Glutamatergic neuron (in vitro differentiated cells): ENCODE measurements around the gene N4BP3. TPM values are rescaled to one million over a fixed set of nuclear protein-coding genes. Genes with fewer than 3 reads are reported as not detected.

Experiments
- DNase-seq: peaks from one replicate; pipeline ENCODE4 v3.0.0; 2022
- H3K27ac Mint-ChIP-seq: one replicate; pipeline ENCODE4 v1.8.0; 2020; ENCODE audit warnings: mild to moderate bottlenecking, mixed read lengths, inconsistent platforms; ENCODE audit not compliant: unreplicated experiment
- H3K27me3 Mint-ChIP-seq: one replicate; pipeline ENCODE4 v1.8.0; 2020; ENCODE audit warnings: mild to moderate bottlenecking, moderate library complexity, mixed read lengths, inconsistent platforms; ENCODE audit not compliant: unreplicated experiment
- H3K36me3 Mint-ChIP-seq: one replicate; pipeline ENCODE4 v1.8.0; 2020; ENCODE audit warnings: mild to moderate bottlenecking, mixed read lengths, inconsistent platforms; ENCODE audit not compliant: unreplicated experiment
- H3K4me1 Mint-ChIP-seq: one replicate; pipeline ENCODE4 v1.8.0; 2020; ENCODE audit warnings: mild to moderate bottlenecking, low read depth, mixed read lengths, inconsistent platforms; ENCODE audit not compliant: unreplicated experiment
- H3K4me3 Mint-ChIP-seq: one replicate; pipeline ENCODE4 v1.8.0; 2020; ENCODE audit warnings: mild to moderate bottlenecking, mixed read lengths, inconsistent platforms; ENCODE audit not compliant: unreplicated experiment
- H3K9me3 Mint-ChIP-seq: one replicate; pipeline ENCODE4 v1.8.0; 2020; ENCODE audit warnings: mild to moderate bottlenecking, moderate library complexity, mixed read lengths, inconsistent platforms; ENCODE audit not compliant: unreplicated experiment
- total RNA-seq: library from RNA; stranded (reverse); fragmentation: NEBNext Ultra II Directional; extraction: Animal tissue kit (Norgen Biotek cat#: 25700); gene quantifications from one replicate; pipeline ENCODE4 v1.2.1, GENCODE V29; 2021; ENCODE audit not compliant: unreplicated experiment
- TF ChIP-seq, protein P1 (sequence below): fragments of 200-600 bp; sonication (generic); IDR thresholded peaks from one replicate; pipeline ENCODE4 v1.5.0; 2021; ENCODE audit not compliant: partially characterized antibody, unreplicated experiment

The N4BP3 gene
- total RNA-seq, 1 donor from 2014 or later, result 2.2 TPM

GRCh38 chr5:178149199-178149932 lies 36.0 kb downstream of the N4BP3 start:
- H3K4me3 Mint-ChIP-seq, result no peak overlapping the region
- TF ChIP-seq, protein P1, sequence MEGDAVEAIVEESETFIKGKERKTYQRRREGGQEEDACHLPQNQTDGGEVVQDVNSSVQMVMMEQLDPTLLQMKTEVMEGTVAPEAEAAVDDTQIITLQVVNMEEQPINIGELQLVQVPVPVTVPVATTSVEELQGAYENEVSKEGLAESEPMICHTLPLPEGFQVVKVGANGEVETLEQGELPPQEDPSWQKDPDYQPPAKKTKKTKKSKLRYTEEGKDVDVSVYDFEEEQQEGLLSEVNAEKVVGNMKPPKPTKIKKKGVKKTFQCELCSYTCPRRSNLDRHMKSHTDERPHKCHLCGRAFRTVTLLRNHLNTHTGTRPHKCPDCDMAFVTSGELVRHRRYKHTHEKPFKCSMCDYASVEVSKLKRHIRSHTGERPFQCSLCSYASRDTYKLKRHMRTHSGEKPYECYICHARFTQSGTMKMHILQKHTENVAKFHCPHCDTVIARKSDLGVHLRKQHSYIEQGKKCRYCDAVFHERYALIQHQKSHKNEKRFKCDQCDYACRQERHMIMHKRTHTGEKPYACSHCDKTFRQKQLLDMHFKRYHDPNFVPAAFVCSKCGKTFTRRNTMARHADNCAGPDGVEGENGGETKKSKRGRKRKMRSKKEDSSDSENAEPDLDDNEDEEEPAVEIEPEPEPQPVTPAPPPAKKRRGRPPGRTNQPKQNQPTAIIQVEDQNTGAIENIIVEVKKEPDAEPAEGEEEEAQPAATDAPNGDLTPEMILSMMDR, result no peak
- H3K9me3 Mint-ChIP-seq, result peaks cover 4% of the 10 kb centered on the region
- H3K36me3 Mint-ChIP-seq, result no peaks in the 10 kb centered on the region
- no peak overlapping the region for H3K27ac Mint-ChIP-seq
- H3K27me3 Mint-ChIP-seq, result peaks cover 11% of the 10 kb centered on the region
- DNase-seq, result no peak
- H3K4me1 Mint-ChIP-seq, result peaks cover 5% of the 10 kb centered on the region

- Mint-ChIP-seq H3K27me3 (peaks cover 11% of the 10 kb centered on the region), H3K9me3 (peaks cover 4% of the 10 kb centered on the region), H3K36me3 (no peaks in the 10 kb centered on the region), H3K4me3 (no peak overlapping the region), H3K27ac (peak overlapping the region; percentile 6), H3K4me1 (peaks cover 3% of the 10 kb centered on the region)
- DNase-seq, result no peak
- TF ChIP-seq, protein P1, result no peak
These were observed 37.8 kb downstream of the N4BP3 start for GRCh38 chr5:178150977-178151734.

DNA sequence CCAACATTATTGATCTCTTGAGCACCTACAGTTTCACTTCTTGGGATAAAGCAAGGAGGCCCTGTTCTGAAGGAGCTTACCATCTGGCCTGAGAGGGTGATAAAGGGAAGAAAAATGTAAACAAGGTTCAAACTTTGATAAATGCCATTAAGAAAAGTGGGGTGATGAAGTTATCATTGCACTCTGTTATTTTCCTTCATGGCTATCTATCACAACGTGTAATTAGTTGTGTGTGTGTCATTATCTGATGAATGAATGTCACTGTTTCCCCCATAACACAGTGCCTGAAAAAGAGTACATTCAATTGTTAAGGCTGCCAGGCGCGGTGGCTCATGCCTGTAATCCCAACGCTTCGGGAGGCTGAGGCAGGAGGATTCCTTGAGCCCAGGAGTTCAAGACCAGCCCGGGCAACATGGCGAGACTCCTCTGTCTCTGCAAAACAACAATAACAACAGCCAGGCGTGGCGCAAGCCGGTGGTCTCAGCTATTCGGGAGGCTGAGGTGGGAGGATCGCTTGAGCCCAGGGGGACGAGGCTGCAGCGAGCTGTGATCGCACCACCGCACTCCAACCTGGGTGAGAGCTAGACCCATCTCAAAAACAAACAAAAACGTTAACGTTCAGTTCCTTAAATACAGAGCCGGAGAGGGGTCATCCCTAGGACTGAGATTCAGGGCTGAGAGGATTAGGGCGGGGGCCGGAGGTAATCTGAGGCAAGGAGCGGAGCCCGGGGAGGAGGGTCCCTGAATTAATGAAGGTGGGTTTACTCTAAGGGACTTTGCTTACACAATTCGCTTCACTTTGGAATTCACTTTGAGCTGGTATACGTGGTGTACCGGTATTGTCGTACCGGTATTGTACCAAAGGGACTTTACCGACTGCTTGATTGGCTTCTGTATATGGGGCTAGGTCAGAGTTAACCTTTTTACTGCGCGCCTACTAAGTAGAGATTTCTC lies 39.4 kb downstream of the N4BP3 start:
- no peaks in the 10 kb centered on the region for H3K36me3 Mint-ChIP-seq
- no peak for DNase-seq
- H3K27ac Mint-ChIP-seq, result peak overlapping the region; percentile 76
- peaks cover 11% of the 10 kb centered on the region for H3K27me3 Mint-ChIP-seq
- TF ChIP-seq, protein P1, result no peak
- H3K4me1 Mint-ChIP-seq, result peaks cover 3% of the 10 kb centered on the region
- peaks cover 4% of the 10 kb centered on the region for H3K9me3 Mint-ChIP-seq
- peak overlapping the region; percentile 95 for H3K4me3 Mint-ChIP-seq

DNA sequence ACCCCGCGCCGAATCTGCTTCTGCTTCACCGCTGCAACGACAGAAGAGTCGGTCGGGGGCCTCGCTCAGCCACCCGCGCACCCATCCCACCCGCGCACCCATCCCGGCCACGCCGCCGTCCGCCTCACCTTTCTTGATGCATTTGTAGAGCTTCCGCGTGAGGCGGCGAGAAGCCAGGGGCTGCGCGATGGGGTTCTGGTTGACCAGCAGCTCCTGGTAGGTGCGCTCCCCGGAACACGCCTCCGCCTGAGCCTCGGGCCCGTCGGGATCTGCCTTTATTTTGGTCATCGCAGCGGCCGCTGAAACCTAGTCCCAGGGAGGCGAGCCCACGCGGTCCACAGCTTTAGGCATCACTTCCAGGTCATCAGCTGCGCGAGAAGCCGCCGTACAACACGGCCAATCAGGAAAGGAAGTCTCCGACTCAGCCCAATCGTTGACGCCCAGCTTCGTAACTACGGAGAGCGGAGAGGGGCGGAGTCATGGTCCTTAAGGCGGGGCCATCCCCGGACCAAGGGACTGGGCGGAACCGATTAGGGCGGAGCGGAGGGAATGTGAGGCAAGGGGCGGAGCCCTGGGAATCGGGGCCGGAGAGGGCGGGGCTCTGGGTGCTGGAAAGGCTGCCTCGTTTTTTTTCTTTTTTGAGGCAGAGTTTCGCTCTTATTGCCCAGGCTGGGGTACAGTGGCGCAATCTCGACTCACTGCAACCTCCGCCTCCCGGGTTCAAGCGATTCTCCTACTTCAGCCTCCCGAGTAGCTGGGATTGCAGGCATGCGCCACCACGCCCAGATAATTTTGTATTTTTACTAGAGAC lies 40.4 kb downstream of the N4BP3 start, which contains the start of gene NHP2:
TSS of gene NHP2 (minus strand) at position 356 of the 811 bp plus-strand sequence. CDS start at position 288, 68 bp downstream.
- Mint-ChIP-seq H3K9me3 (peaks cover 4% of the 10 kb centered on the region), H3K27me3 (peaks cover 11% of the 10 kb centered on the region)
- TF ChIP-seq, protein P1, result no peak

More for the DNA sequence above, 40.4 kb downstream of the N4BP3 start, which contains the start of gene NHP2:
- H3K4me3 Mint-ChIP-seq, result peak within 1 kb of the TSS; percentile 95
- peak; percentile 99 for DNase-seq
- peak within 1 kb of the TSS; percentile 80 for H3K27ac Mint-ChIP-seq
- peaks cover 3% of the 10 kb centered on the region for H3K4me1 Mint-ChIP-seq
- H3K36me3 Mint-ChIP-seq, result no peaks in the 10 kb centered on the region
